Tibial artery (tissue), 4 donors: ENCODE data around the gene TM2D3.
A peak's percentile ranks its signal among the peaks of the same experiment; 100 is the strongest.

Experiments used
- DNase-seq, 2 donors: peaks; one replicate each; pipeline ENCODE4 v3.0.0-alpha.2; 2019
- H3K27ac ChIP-seq, 2 donors: fragments of 200-600 bp; sonication (generic) in 1 of 2; 1 replicate in 1 of 2; 2 replicates in 1 of 2; pipeline ENCODE4 v1.5.1; 2018 to 2019; ENCODE audit warnings: mild to moderate bottlenecking in 1 of 2
- H3K27me3 ChIP-seq, 2 donors: fragments of 200-600 bp; sonication (generic) in 1 of 2; one replicate each; pipeline versions ENCODE4 v1.5.1 to v1.6.0; 2016 to 2019
- H3K36me3 ChIP-seq, 3 donors: fragments of 200-600 bp; sonication (generic) in 2 of 3; one replicate each; pipeline ENCODE4 v1.5.1; 2016 to 2019; ENCODE audit warnings: mild to moderate bottlenecking in 2 of 3
- H3K4me1 ChIP-seq, 4 donors: fragments of 200-600 bp; sonication (generic) in 2 of 4; 1 replicate in 3 of 4; 2 replicates in 1 of 4; pipeline ENCODE4 v1.5.1; 2016 to 2019
- H3K4me3 ChIP-seq, 2 donors: fragments of 200-600 bp; sonication (generic) in 1 of 2; 1 replicate in 1 of 2; 2 replicates in 1 of 2; pipeline ENCODE4 v1.5.1; 2018 to 2019; ENCODE audit warnings: mild to moderate bottlenecking in 2 of 2
- H3K9me3 ChIP-seq, 3 donors: fragments of 200-600 bp; sonication (generic) in 1 of 3; one replicate each; pipeline ENCODE4 v1.5.1; 2016 to 2019
- intact Hi-C: fragments of 100-400 bp; cut with DNase I; formaldehyde crosslinking; loops from one replicate; pipeline ENCODE4 v1.15.0; 2023; ENCODE audit warnings: low total_unique reads
- TF ChIP-seq, protein P1 (sequence below), 2 experiments: fragments of 200-600 bp in 1 of 2; fragments of 450-650 bp in 1 of 2; IDR thresholded peaks; one replicate each; pipeline ENCODE4 v1.5.1; 2017 to 2019; ENCODE audit warnings: antibody characterized with exemption in 2 of 2, mild to moderate bottlenecking in 1 of 2, moderate library complexity in 1 of 2

TM2D3 gene

GRCh38 chr15:101618851-101619614 is 33.1 kb downstream of the TM2D3 start:
- Histone ChIP-seq H3K27me3 (no peaks in the 10 kb centered on the region), H3K4me3 (no peak overlapping the region), H3K27ac (no peak overlapping the region), H3K36me3 (peaks cover 3 to 14% (median 13%) of the 10 kb centered on the region in 3 donors), H3K4me1 (peaks cover 4 to 26% (median 13%) of the 10 kb centered on the region in 4 donors), H3K9me3 (no peaks in the 10 kb centered on the region)
- TF ChIP-seq, protein P1, sequence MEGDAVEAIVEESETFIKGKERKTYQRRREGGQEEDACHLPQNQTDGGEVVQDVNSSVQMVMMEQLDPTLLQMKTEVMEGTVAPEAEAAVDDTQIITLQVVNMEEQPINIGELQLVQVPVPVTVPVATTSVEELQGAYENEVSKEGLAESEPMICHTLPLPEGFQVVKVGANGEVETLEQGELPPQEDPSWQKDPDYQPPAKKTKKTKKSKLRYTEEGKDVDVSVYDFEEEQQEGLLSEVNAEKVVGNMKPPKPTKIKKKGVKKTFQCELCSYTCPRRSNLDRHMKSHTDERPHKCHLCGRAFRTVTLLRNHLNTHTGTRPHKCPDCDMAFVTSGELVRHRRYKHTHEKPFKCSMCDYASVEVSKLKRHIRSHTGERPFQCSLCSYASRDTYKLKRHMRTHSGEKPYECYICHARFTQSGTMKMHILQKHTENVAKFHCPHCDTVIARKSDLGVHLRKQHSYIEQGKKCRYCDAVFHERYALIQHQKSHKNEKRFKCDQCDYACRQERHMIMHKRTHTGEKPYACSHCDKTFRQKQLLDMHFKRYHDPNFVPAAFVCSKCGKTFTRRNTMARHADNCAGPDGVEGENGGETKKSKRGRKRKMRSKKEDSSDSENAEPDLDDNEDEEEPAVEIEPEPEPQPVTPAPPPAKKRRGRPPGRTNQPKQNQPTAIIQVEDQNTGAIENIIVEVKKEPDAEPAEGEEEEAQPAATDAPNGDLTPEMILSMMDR (IDR thresholded peaks at IDR 0.05): no peak
- DNase-seq: no peak
- intact Hi-C loops: no loop called here

DNA sequence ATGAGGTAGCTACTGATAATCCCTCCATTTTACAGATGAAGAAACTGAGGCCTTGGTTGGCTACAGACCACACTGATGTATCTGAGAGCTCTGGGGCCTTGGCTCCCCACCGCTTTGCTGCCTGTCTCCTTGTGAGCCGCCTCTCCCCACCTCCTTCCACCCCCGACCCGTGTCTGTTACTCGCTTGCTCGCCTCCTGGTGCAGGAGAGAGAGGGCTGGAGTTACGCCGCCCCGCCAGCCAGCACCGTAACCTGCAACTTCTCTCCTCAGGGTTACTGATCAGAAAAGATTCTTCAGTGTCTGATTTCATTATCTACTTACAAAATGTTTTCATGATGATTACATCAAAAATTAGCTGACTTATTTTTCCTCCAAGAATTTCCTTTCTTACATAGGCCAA is 34.1 kb downstream of the TM2D3 start:
- Histone ChIP-seq H3K4me3 (no peak overlapping the region), H3K9me3 (no peaks in the 10 kb centered on the region), H3K27me3 (no peaks in the 10 kb centered on the region), H3K36me3 (peaks cover 3 to 13% (median 8%) of the 10 kb centered on the region in 3 donors), H3K27ac (no peak overlapping the region), H3K4me1 (peaks cover 4 to 35% (median 21%) of the 10 kb centered on the region in 4 donors)
- TF ChIP-seq, protein P1 (IDR thresholded peaks at IDR 0.05): no peak
- intact Hi-C loops: no loop called here
- DNase-seq: no peak

- H3K4me1 ChIP-seq: peaks cover 4 to 41% (median 26%) of the 10 kb centered on the region in 4 donors
- intact Hi-C loops: no loop called here
These were observed 34.7 kb downstream of the TM2D3 start for GRCh38 chr15:101617390-101617965.

GRCh38 chr15:101615986-101616848 is 36.0 kb downstream of the TM2D3 start:
- H3K4me3 ChIP-seq: peak overlapping the region in 1 of 2 donors; percentile 22
- peaks cover 4 to 43% (median 26%) of the 10 kb centered on the region in 4 donors for H3K4me1 ChIP-seq
- intact Hi-C loops: no loop called here
- H3K27ac ChIP-seq: peak overlapping the region; percentile 26 to 40
- DNase-seq: peak in 1 of 2 donors; percentile 42
- peaks cover 0 to 12% (median 8%) of the 10 kb centered on the region in 3 donors for H3K36me3 ChIP-seq
- H3K27me3 ChIP-seq: no peaks in the 10 kb centered on the region
- TF ChIP-seq, protein P1 (IDR thresholded peaks at IDR 0.05): no peak
- H3K9me3 ChIP-seq: no peaks in the 10 kb centered on the region

More at GRCh38 chr15:101617390-101617965, 34.7 kb downstream of the TM2D3 start:
- no peak overlapping the region for H3K27ac ChIP-seq
- DNase-seq: no peak
- peaks cover 3 to 13% (median 8%) of the 10 kb centered on the region in 3 donors for H3K36me3 ChIP-seq
- no peaks in the 10 kb centered on the region for H3K9me3 ChIP-seq
- H3K27me3 ChIP-seq: no peaks in the 10 kb centered on the region
- TF ChIP-seq, protein P1 (IDR thresholded peaks at IDR 0.05): no peak
- no peak overlapping the region for H3K4me3 ChIP-seq

DNA sequence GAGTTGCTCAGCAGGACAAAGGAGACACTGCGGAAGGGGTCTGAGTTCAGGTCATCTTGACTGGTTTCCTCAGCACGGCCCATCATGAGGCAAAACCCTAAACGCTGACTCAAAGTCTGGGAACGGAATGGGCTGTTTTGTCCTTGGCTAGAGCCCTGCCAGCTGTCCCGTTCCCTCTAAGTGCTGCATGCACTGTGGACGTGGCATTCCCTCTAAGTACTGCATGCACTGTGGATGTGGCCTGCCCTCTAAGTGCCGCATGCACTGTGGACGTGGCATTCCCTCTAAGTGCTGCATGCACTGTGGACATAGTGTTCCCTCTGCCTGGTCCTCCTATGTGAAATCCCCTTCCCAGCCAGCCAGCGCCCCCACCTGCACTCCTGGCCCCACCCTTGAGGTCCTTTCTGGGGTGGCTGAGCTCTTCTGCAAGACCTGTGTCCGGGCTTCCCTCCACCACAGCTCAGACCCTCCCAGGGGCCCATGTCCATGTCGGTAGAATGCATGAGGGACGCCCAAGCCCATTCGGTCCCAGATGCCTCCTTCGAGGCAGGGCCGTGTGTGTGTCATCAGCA is 36.7 kb downstream of the TM2D3 start:
- intact Hi-C loops: no loop called here
- Histone ChIP-seq H3K9me3 (no peaks in the 10 kb centered on the region), H3K36me3 (peaks cover 0 to 5% (median 2%) of the 10 kb centered on the region in 3 donors), H3K4me3 (peak overlapping the region in 1 of 2 donors; percentile 22), H3K27me3 (no peaks in the 10 kb centered on the region), H3K27ac (peak overlapping the region; percentile 26 to 55), H3K4me1 (peaks cover 4 to 43% (median 26%) of the 10 kb centered on the region in 4 donors)
- peak in 1 of 2 donors; percentile 77 for DNase-seq
- TF ChIP-seq, protein P1 (IDR thresholded peaks at IDR 0.05): no peak
